BJ (cell line): ENCODE results near the gene GRIP2. TPM values are rescaled to one million over a fixed set of nuclear protein-coding genes. Genes with fewer than 3 reads are reported as not detected.

Experiments
- CTCF ChIA-PET: fragments of 350-600 bp; formaldehyde crosslinking; extraction: SDS; loops from one replicate; lab custom pipeline; 2021; ENCODE audit warnings: antibody characterized with exemption, inconsistent platforms; lab: Yijun Ruan, JAX
- POLR2A ChIA-PET: fragments of 300-600 bp; sonication (Branson Sonifier 250); formaldehyde crosslinking; extraction: SDS; loops from one replicate; lab custom pipeline; 2021; ENCODE audit warnings: antibody characterized with exemption; lab: Charles Lee
- DNase-seq: peaks from one replicate; pipeline ENCODE4 v3.0.0-alpha.2; 2011; ENCODE audit warnings: low read depth
- H3K27me3 ChIP-seq: 2 replicates; pipeline ENCODE4 v1.6.0; 2011; ENCODE audit warnings: low read length; ENCODE audit not compliant: control insufficient read depth, insufficient read depth
- H3K36me3 ChIP-seq: 2 replicates; pipeline ENCODE4 v1.5.1; 2011; ENCODE audit warnings: low read length; ENCODE audit not compliant: control insufficient read depth, insufficient read depth
- H3K4me3 ChIP-seq: 2 replicates; pipeline ENCODE4 v1.5.1; 2011; ENCODE audit warnings: low read depth, mild to moderate bottlenecking, control low read depth, low read length
- polyA plus RNA-seq: library from polyadenylated mRNA; depleted of rRNA; stranded (reverse); fragments of >200 nt; gene quantifications from 2 replicates; pipeline ENCODE4 v1.2.3, GENCODE V29; 2011
- TF ChIP-seq, protein P1 (sequence below): IDR thresholded peaks from 2 replicates; pipeline ENCODE4 v1.5.1; 2011; ENCODE audit warnings: low read depth, mild to moderate bottlenecking, control low read depth, inconsistent platforms, low read length, moderate library complexity; ENCODE audit not compliant: insufficient read depth

Gene GRIP2
- polyA plus RNA-seq, 1 experiment: 0.45 TPM

- DNase-seq: no peak
- Histone ChIP-seq H3K27me3 (no peaks in the 10 kb centered on the region), H3K4me3 (no peak overlapping the region), H3K36me3 (peaks cover 54% of the 10 kb centered on the region)
- POLR2A ChIA-PET: no interaction called here
- CTCF ChIA-PET: interaction anchor here (2.5 kb wide), 1 partner anchor 12 kb away, joined by 7 read pairs; no protein-coding TSS in a partner anchor
- TF ChIP-seq, protein P1, sequence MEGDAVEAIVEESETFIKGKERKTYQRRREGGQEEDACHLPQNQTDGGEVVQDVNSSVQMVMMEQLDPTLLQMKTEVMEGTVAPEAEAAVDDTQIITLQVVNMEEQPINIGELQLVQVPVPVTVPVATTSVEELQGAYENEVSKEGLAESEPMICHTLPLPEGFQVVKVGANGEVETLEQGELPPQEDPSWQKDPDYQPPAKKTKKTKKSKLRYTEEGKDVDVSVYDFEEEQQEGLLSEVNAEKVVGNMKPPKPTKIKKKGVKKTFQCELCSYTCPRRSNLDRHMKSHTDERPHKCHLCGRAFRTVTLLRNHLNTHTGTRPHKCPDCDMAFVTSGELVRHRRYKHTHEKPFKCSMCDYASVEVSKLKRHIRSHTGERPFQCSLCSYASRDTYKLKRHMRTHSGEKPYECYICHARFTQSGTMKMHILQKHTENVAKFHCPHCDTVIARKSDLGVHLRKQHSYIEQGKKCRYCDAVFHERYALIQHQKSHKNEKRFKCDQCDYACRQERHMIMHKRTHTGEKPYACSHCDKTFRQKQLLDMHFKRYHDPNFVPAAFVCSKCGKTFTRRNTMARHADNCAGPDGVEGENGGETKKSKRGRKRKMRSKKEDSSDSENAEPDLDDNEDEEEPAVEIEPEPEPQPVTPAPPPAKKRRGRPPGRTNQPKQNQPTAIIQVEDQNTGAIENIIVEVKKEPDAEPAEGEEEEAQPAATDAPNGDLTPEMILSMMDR: no peak
These were observed 89.1 kb downstream of the GRIP2 start for GRCh38 chr3:14450922-14451606.

- DNase-seq: no peak
- TF ChIP-seq, protein P1: no peak
- POLR2A ChIA-PET: no interaction called here
- no peak overlapping the region for H3K4me3 ChIP-seq
- CTCF ChIA-PET: interaction anchor here (2.5 kb wide), 1 partner anchor 11 kb away, joined by 7 read pairs; no protein-coding TSS in a partner anchor
- H3K36me3 ChIP-seq: peaks cover 55% of the 10 kb centered on the region
- no peaks in the 10 kb centered on the region for H3K27me3 ChIP-seq
These were observed 89.6 kb downstream of the GRIP2 start for GRCh38 chr3:14450506-14450905.

DNA sequence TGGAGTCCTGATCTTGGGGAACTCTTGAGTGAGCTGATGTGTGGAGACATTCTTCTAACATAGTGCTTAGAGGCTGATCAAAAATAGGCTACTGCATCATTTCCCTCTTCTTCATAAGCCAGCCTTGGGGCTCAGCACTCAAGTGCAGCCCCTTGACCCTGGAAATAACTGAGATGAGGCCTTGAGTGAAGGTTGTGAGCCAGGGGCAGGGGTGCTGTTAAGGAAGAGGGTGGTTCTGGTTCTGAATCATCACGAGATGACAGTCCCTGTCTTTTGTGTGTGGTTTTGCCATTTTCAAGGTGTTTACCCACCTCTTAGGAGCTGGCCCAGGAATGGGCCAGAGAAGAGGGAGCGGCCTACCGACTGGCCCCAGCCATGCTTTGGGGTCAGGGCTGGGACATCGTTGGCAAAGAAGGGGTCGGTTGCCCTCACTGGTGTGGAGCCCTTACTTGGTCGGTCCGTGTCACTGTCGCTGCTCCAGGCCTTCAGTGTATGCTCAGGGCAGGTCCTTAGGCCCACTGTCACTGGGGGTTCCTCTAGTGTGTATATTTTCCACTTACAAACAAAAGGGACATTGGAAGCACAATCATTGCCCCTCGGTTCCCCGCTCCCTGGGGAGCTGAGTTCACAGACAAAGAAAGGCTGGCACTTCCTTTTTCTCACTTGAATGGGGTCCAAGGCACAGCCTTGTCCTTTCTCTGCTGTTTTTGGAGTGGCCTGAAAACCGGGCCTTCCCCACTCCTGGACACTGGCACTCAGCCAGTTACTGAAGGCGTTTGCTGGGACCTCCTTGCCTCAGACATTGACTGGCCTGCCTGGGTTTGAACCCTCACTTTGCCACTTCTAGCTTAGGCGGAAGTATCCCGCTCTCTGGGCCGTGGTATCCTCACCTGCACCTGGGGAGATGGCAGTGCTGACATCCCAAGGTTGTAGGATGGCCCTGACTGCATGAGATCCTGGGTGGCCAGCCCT, 91.1 kb downstream of the GRIP2 start:
- POLR2A ChIA-PET: no interaction called here
- H3K36me3 ChIP-seq: peaks cover 52% of the 10 kb centered on the region

GRCh38 chr3:14448063-14448462, 92.1 kb downstream of the GRIP2 start:
- Histone ChIP-seq H3K27me3 (no peaks in the 10 kb centered on the region), H3K4me3 (no peak overlapping the region), H3K36me3 (peaks cover 57% of the 10 kb centered on the region)
- CTCF ChIA-PET: interaction anchor here (1.4 to 1.7 kb wide), 2 partner anchors 21 to 50 kb away, joined by 3 to 4 read pairs; no protein-coding TSS in a partner anchor
- no peak for DNase-seq
- TF ChIP-seq, protein P1: no peak
- POLR2A ChIA-PET: no interaction called here

More for the DNA sequence above, 91.1 kb downstream of the GRIP2 start:
- Histone ChIP-seq H3K4me3 (no peak overlapping the region), H3K27me3 (no peaks in the 10 kb centered on the region)
- TF ChIP-seq, protein P1: no peak
- CTCF ChIA-PET: interaction anchor here (1.7 to 2.5 kb wide), 2 partner anchors 10 to 51 kb away, joined by 3 to 7 read pairs; no protein-coding TSS in a partner anchor
- DNase-seq: no peak
